Measurements from ENCODE around the gene TCEAL6.
"Not testable (repeated sequence)": the region's sequence is repeated elsewhere in the genome, so short reads cannot be mapped to it uniquely, and the experiment has no call there.

Gene TCEAL6

GRCh38 chrX:102125436-102125835 is 16.8 kb downstream of the TCEAL6 start, which contains the start of gene TCEAL2:
TCEAL2 (plus strand) TSS chrX:102125679; CDS start chrX:102126831, 1,152 bp downstream.
- not testable (repeated sequence) for H3K27ac ChIP-seq (ENCODE audit: low read length); H3K9me3 ChIP-seq (ENCODE audit: insufficient read depth, low read depth, low read length); H3K4me1 ChIP-seq (ENCODE audit: insufficient read depth, low read length); H3K36me3 ChIP-seq (ENCODE audit: insufficient read depth, low read depth, low read length)
- H3K27me3 ChIP-seq (ENCODE audit: insufficient read depth, low read length) = peaks cover 31% of the 10 kb centered on the region
- peak within 1 kb of the TSS; percentile 58; the same call in 1 of the 2 replicates for H3K9ac ChIP-seq (ENCODE audit: low read depth, low read length)
- peak within 1 kb of the TSS; percentile 67; the same call in 1 of the 2 replicates for H3K4me3 ChIP-seq (ENCODE audit: low read length)

DNA sequence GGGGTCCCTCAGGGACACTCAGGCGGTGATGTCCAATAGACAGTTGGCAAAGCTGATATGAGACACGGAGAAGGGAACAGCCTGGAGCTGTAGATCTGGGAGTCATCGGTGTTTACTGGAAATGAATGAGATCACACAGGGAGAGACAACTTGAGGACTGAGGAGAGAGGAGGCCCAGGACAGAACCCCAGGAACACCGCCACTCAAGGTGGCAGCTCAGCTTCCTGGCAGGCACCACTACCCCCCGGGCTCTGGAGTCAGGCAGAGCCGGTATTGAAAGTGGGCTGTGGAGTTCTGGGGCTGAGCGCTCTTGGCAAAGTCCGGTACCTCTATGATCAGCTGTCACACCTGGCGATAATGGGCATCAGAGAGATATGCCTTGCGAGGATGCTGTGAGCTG is 17.3 kb downstream of the TCEAL6 start:
- not testable (repeated sequence) for H3K36me3 ChIP-seq (ENCODE audit: insufficient read depth, low read depth, low read length); H3K4me1 ChIP-seq (ENCODE audit: insufficient read depth, low read length); H3K9ac ChIP-seq (ENCODE audit: low read depth, low read length); H3K27ac ChIP-seq (ENCODE audit: low read length); H3K9me3 ChIP-seq (ENCODE audit: insufficient read depth, low read depth, low read length)
- Histone ChIP-seq H3K27me3 (ENCODE audit: insufficient read depth, low read length) (peaks cover 31% of the 10 kb centered on the region), H3K4me3 (ENCODE audit: low read length) (peak overlapping the region; percentile 58; the same call in 1 of the 2 replicates)

- H3K9ac ChIP-seq (ENCODE audit: low read depth, low read length) = no peak overlapping the region
- no peaks in the 10 kb centered on the region for H3K4me1 ChIP-seq (ENCODE audit: insufficient read depth, low read length)
- H3K4me3 ChIP-seq (ENCODE audit: low read length) = no peak overlapping the region
- H3K9me3 ChIP-seq (ENCODE audit: insufficient read depth, low read depth, low read length) = no peaks in the 10 kb centered on the region
- H3K36me3 ChIP-seq (ENCODE audit: insufficient read depth, low read depth, low read length) = no peaks in the 10 kb centered on the region
- no peak overlapping the region for H3K27ac ChIP-seq (ENCODE audit: low read length)
- H3K27me3 ChIP-seq (ENCODE audit: insufficient read depth, low read length) = no peaks in the 10 kb centered on the region
Observed at GRCh38 chrX:102115748-102116147, 26.5 kb downstream of the TCEAL6 start.

DNA sequence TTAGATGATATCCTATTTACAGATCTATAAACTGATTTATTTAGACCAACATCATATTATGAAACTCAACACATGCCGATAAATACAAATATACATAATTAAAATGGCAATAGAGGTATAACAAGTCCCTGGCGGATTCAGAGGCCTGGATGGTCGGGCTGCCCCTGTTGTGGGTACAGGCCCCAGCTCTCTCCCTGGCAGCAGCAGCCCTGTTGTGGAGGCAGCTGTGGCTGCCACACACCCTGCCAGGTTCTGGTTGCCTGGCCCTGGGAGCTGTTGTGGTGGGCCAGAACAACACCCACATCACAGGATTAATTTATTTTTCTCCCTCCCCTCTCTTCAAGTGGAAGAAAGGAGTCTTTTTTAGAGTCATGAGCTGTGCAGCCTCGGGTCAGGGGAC is 28.9 kb downstream of the TCEAL6 start:
- Histone ChIP-seq H3K27ac (ENCODE audit: low read length) (no peak overlapping the region), H3K9ac (ENCODE audit: low read depth, low read length) (no peak overlapping the region), H3K4me3 (ENCODE audit: low read length) (no peak overlapping the region), H3K9me3 (ENCODE audit: insufficient read depth, low read depth, low read length) (no peaks in the 10 kb centered on the region), H3K36me3 (ENCODE audit: insufficient read depth, low read depth, low read length) (no peaks in the 10 kb centered on the region), H3K27me3 (ENCODE audit: insufficient read depth, low read length) (no peaks in the 10 kb centered on the region), H3K4me1 (ENCODE audit: insufficient read depth, low read length) (no peaks in the 10 kb centered on the region)

Measured in iPS-20b (cell line).